GM23248 (cell line): ENCODE data around the gene EHD3.

ENCODE experiments used
- EZH2 ChIP-seq: fragments of 200-600 bp; sonication (generic); IDR thresholded peaks from 2 replicates; pipeline ENCODE4 v1.6.1; 2018; ENCODE audit warnings: antibody characterized with exemption, mild to moderate bottlenecking; ENCODE audit not compliant: insufficient read depth, poor library complexity, severe bottlenecking
- EZH2phosphoT487 ChIP-seq: fragments of 200-600 bp; sonication (generic); IDR thresholded peaks from 2 replicates; pipeline ENCODE4 v1.6.1; 2018; ENCODE audit warnings: antibody characterized with exemption, moderate library complexity, mild to moderate bottlenecking, low read depth; ENCODE audit not compliant: insufficient read depth

DNA sequence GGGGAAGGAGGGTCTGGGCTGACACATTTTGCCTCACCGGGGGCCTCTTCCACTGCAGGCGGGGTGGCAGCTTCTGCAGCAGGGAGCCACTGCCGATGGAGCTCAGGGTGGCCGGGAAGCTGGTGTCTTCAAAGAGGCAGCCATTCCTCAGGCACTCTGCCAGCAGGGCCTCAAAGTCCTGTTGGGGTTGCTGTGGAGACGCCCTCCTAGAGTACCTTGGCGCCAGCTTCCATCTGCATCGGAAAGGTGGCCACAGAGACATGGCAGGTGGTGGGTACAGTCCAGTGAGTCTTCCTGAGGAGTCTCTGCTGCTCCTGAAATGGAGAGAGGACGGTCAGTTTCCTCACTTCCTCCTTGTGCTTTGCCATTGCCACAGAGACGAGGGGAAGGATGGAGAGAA, 28.8 kb upstream of the EHD3 start:
- TF ChIP-seq EZH2, result no peak
- no peak for TF ChIP-seq EZH2phosphoT487
